Naive thymus-derived CD8-positive, alpha-beta T cell (primary cell): ENCODE results near the gene CFAP20. TPM values are rescaled to one million over a fixed set of nuclear protein-coding genes. Genes with fewer than 3 reads are reported as not detected.
A peak's percentile ranks its signal among the peaks of the same experiment; 100 is the strongest.
"Not testable (repeated sequence)": the region's sequence is repeated elsewhere in the genome, so short reads cannot be mapped to it uniquely, and the experiment has no call there.

Source experiments
- ATAC-seq, 2 donors: fragments of 150-1000 bp; cut with Tn5 transposase in 1 of 2; sonication (Bioruptor Pico), chemical (Tn5 transposase) in 1 of 2; 1 replicate in 1 of 2; 2 replicates in 1 of 2; pipeline ENCODE4 v1.10.0; 2021; ENCODE audit warnings: mild to moderate bottlenecking in 2 of 2, moderate library complexity in 2 of 2
- POLR2A ChIA-PET: fragments of 350-600 bp; sonication (Branson Sonifier 250); formaldehyde crosslinking; loops from one replicate; lab custom pipeline; 2021; ENCODE audit warnings: antibody characterized with exemption; lab: Charles Lee
- DNase-seq, 10 donors: peaks; one replicate each; pipeline versions ENCODE4 v3.0.0 to v3.0.0-alpha.2; 2020 to 2022
- H3K27ac Mint-ChIP-seq, 10 donors: one replicate each; pipeline ENCODE4 v1.8.0; 2020 to 2022; ENCODE audit warnings: mild to moderate bottlenecking in 10 of 10, mixed read lengths in 10 of 10, moderate library complexity in 4 of 10, inconsistent platforms in 1 of 10
- H3K27me3 Mint-ChIP-seq, 5 donors: one replicate each; pipeline ENCODE4 v1.8.0; 2021 to 2022; ENCODE audit warnings: mixed read lengths in 5 of 5
- H3K36me3 Mint-ChIP-seq, 3 donors: one replicate each; pipeline ENCODE4 v1.8.0; 2020 to 2022; ENCODE audit warnings: mixed read lengths in 3 of 3, mild to moderate bottlenecking in 2 of 3, inconsistent platforms in 1 of 3
- H3K4me1 Mint-ChIP-seq, 4 donors: one replicate each; pipeline ENCODE4 v1.8.0; 2021 to 2022; ENCODE audit warnings: mixed read lengths in 4 of 4
- H3K4me3 Mint-ChIP-seq, 10 donors: one replicate each; pipeline ENCODE4 v1.8.0; 2020 to 2022; ENCODE audit warnings: mild to moderate bottlenecking in 10 of 10, mixed read lengths in 10 of 10, moderate library complexity in 6 of 10, inconsistent platforms in 1 of 10
- H3K9me3 Mint-ChIP-seq, 9 donors: one replicate each; pipeline ENCODE4 v1.8.0; 2020 to 2022; ENCODE audit warnings: mixed read lengths in 9 of 9, mild to moderate bottlenecking in 3 of 9, inconsistent platforms in 1 of 9, moderate library complexity in 1 of 9
- polyA plus RNA-seq, 3 donors: library from polyadenylated mRNA; unstranded; fragments of 300-500 nt; fragmentation: Illumina TruSeq; gene quantifications; one replicate each; pipeline ENCODE4 v1.2.3, GENCODE V29; 2021
- total RNA-seq, 8 experiments: library from RNA in 2 of 8; stranded (reverse) in 2 of 8; gene quantifications; one replicate each; pipeline ENCODE4 v1.2.3 and lab custom pipeline; 2021 to 2026

CFAP20 gene
- total and polyA plus RNA-seq, 5 experiments from 2014 or later = 23.9 to 38.8 (median 27.5) TPM

DNA sequence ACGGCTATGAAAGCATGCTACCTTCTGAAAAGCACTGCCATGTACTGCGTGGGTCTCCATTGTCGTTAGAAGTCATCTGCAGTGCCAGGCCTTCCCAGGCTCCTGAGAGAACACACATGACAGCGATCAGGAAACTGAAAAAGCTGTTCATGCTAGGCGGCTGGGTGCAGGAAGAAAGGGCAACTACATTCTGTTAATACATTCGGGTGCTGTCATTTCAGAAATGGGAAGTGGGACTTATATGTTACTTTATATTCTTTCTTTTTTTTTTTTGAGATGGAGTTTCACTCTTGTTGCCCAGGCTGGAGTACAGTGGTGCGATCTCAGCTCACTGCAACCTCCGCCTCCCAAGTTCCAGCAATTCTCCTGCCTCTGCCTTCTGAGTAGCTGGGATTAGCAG is 19.9 kb downstream of the CFAP20 start:
- Mint-ChIP-seq H3K27me3 (no peaks in the 10 kb centered on the region), H3K9me3 (no peaks in the 10 kb centered on the region), H3K4me3 (no peak overlapping the region), H3K27ac (peak overlapping the region in 2 of 10 donors; percentile 31 to 50), H3K36me3 (peaks cover 7 to 22% (median 15%) of the 10 kb centered on the region in 3 donors), H3K4me1 (peaks cover 0 to 3% (median 0%) of the 10 kb centered on the region in 4 donors)
- POLR2A ChIA-PET = no interaction called here
- DNase-seq (no peak), ATAC-seq (peak in 1 of 2 donors; percentile 25)

DNA sequence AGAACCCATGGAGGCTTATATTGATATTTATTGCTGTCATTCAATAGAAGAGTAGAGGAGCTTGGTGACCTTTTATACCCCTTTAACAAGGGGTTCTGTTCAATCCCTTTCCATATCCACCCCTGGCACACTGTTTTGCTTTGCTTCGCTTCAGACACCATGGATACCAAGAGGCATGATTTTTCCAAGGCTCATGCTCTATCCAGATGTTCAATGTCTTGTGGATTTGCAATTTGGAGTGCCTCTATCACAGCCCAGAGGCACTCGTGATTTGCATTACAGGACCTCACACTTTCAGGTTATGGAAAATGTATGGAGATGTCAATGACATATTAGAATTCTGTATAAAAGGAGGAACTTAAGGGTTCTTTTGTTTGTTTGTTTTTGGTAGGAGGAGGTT is 21.5 kb downstream of the CFAP20 start:
- no peak overlapping the region for H3K27ac Mint-ChIP-seq
- no peaks in the 10 kb centered on the region for H3K27me3 Mint-ChIP-seq
- POLR2A ChIA-PET = no interaction called here
- DNase-seq (no peak), ATAC-seq (no peak)
- peaks cover 0 to 3% (median 0%) of the 10 kb centered on the region in 4 donors for H3K4me1 Mint-ChIP-seq
- no peaks in the 10 kb centered on the region for H3K9me3 Mint-ChIP-seq
- no peak overlapping the region for H3K4me3 Mint-ChIP-seq
- H3K36me3 Mint-ChIP-seq = peaks cover 0 to 6% (median under 1%) of the 10 kb centered on the region in 3 donors

DNA sequence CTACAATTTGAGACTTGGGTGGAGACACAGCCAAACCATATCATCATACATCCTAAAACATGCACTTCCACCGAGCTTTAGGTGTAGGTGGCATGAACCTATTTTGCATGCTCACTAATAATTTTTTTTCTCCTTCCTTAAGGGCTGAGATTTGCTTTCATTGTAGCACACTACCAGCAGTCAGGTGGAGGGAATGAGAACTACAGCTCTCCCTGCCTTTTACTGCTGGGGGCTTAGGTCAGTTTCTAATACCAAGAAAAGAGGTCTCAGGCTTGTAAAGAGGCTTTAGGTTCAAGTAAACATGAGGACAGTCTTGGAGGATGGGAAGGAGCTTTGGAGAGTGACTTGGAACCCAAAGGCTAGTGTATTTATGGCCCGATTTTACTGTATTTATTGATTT is 22.0 kb downstream of the CFAP20 start:
- no peak for ATAC-seq
- Mint-ChIP-seq H3K4me3 (no peak overlapping the region), H3K27me3 (no peaks in the 10 kb centered on the region), H3K4me1 (peaks cover 0 to 3% (median 0%) of the 10 kb centered on the region in 4 donors), H3K27ac (no peak overlapping the region), H3K36me3 (peaks cover 0 to 2% (median 0%) of the 10 kb centered on the region in 3 donors), H3K9me3 (no peaks in the 10 kb centered on the region)
- DNase-seq = no peak
- POLR2A ChIA-PET = no interaction called here

DNA sequence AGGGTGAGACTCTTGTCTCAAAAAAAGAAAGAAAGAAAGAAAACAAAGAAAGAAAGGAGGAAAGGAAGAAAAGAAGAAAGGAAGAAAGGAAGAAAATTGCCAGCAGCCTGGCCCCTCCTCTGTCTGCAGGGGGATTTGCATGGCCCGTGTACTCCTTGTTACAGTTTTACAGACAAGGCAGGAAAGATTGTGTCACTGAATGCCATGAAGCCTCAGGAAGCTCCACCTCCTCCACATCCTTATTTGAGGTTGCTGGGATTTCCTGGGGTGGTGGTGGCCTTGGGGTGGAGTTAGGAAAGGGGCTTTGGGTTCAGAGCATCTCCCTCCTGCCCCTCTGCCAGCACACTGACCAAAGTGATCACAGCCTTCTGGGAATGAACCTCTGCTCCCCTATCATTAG is 23.6 kb downstream of the CFAP20 start:
- Mint-ChIP-seq H3K27ac (no peak overlapping the region), H3K4me1 (peaks cover 0 to 5% (median 3%) of the 10 kb centered on the region in 4 donors), H3K27me3 (no peaks in the 10 kb centered on the region), H3K9me3 (no peaks in the 10 kb centered on the region), H3K4me3 (no peak overlapping the region), H3K36me3 (no peaks in the 10 kb centered on the region)
- DNase-seq (no peak), ATAC-seq (no peak)
- POLR2A ChIA-PET = no interaction called here

DNA sequence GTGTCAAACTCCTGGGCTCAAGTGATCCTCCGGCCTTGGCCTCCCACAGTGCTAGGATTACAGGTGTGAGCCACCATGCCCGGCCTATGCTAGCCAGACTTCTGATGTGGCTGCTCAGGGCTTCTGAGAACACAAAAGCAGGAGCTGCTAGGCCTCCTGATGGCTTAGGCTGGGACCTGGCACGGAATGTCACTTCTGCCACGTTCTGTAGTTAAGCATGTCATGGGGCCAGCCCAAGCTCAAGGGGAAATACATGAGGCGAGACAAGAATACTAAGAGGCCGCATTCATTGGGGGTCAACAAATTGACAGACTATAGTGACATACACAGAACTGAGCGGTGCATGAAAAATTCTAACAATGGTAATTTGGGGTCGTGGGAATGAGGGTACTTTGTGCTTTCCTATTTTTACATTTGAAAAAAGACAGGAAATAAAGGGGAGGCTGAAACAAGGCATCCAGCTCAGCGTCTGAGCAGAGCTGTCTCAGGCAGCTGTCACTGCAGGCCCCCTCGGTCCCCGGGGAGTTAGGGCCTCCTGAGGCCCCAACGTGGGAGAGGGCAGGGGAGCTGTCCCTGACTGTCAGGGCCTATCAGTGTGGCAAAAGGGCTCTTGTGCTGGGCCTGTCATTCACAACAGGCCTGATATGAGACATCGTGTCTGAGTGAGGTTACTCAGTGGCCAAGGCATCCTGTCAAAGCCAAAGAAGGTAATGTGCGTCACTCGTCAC is 26.4 kb downstream of the CFAP20 start:
- peaks cover 0 to 3% (median 0%) of the 10 kb centered on the region in 5 donors for H3K27me3 Mint-ChIP-seq
- POLR2A ChIA-PET = no interaction called here
- H3K4me3 Mint-ChIP-seq = no peak overlapping the region
- ATAC-seq (no peak), DNase-seq (no peak)
- no peaks in the 10 kb centered on the region for H3K36me3 Mint-ChIP-seq
- H3K27ac Mint-ChIP-seq = no peak overlapping the region
- peaks cover 3 to 11% (median 4%) of the 10 kb centered on the region in 4 donors for H3K4me1 Mint-ChIP-seq
- no peaks in the 10 kb centered on the region for H3K9me3 Mint-ChIP-seq

DNA sequence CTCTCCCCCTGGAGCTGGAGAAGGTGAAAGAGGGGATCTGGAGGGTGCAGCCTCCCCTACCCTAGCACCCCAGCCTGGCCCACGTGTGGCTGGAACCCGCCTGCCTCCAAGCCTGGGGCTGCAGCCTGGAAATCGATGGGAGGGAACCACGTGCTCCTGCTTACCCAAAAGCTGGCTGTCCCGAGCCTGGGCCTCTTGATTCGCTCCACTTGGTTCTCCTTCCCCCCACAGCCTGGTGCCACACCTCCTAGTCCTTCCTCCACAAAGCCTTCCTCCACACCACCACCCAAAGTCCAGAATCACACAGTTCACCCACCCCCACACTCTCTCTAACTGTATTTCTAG is 29.3 kb downstream of the CFAP20 start:
- H3K27me3 Mint-ChIP-seq = peaks cover 0 to 11% (median 5%) of the 10 kb centered on the region in 5 donors
- no peaks in the 10 kb centered on the region for H3K9me3 Mint-ChIP-seq
- DNase-seq = no peak
- H3K4me3 Mint-ChIP-seq = no peak overlapping the region
- POLR2A ChIA-PET = no interaction called here
- H3K4me1 Mint-ChIP-seq = peaks cover 3 to 11% (median 7%) of the 10 kb centered on the region in 4 donors
- ATAC-seq = no peak
- H3K27ac Mint-ChIP-seq = peak overlapping the region in 2 of 10 donors; percentile 27 to 46
- no peaks in the 10 kb centered on the region for H3K36me3 Mint-ChIP-seq

DNA sequence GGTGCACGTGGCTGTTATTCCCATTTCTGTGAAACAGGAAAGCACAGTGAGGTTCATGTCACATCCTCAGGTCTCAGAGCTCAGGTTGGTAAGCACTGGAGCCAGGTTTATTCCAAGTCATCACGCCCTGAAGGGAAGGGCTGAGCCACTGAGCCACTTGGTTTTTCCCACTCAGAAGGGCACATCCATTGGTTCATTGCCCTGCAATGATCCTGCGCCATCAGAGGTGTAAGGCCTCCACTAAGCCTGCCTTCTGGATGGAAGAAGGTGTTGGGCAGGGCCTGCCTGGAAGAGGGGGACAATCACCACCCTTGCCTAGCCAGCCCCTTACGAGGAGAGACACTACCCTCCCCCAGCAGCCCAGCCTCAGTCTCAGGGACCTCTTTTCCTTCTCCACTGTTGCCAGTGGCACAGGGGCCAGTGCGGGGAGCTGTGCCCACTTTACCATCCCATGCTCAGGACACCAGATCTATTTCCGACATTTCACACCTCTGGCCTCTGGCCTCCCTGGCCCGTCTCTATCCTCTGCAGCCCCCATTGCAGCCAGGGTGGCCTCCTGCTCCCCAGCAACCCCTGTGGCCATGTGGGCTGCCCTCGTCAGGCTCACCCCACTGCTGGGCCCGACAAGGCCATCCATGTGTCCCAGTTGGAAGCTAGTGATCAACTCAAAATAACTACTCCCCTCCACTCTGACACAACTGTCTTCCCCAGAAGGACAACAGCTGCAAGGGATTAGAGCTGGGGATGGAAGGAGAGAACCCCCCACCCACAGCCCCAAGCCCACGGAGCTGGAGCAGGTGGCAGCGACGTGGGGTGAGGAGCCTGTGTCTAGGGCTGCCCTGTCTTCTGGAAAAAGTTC is 29.9 kb downstream of the CFAP20 start:
- ATAC-seq = no peak
- no peak for DNase-seq
- H3K27me3 Mint-ChIP-seq = peaks cover 0 to 11% (median 5%) of the 10 kb centered on the region in 5 donors
- no peak overlapping the region for H3K4me3 Mint-ChIP-seq
- H3K4me1 Mint-ChIP-seq = peaks cover 3 to 11% (median 7%) of the 10 kb centered on the region in 4 donors
- no peaks in the 10 kb centered on the region for H3K36me3 Mint-ChIP-seq
- H3K27ac Mint-ChIP-seq = peak overlapping the region in 1 of 10 donors; percentile 59
- POLR2A ChIA-PET = no interaction called here
- no peaks in the 10 kb centered on the region for H3K9me3 Mint-ChIP-seq

DNA sequence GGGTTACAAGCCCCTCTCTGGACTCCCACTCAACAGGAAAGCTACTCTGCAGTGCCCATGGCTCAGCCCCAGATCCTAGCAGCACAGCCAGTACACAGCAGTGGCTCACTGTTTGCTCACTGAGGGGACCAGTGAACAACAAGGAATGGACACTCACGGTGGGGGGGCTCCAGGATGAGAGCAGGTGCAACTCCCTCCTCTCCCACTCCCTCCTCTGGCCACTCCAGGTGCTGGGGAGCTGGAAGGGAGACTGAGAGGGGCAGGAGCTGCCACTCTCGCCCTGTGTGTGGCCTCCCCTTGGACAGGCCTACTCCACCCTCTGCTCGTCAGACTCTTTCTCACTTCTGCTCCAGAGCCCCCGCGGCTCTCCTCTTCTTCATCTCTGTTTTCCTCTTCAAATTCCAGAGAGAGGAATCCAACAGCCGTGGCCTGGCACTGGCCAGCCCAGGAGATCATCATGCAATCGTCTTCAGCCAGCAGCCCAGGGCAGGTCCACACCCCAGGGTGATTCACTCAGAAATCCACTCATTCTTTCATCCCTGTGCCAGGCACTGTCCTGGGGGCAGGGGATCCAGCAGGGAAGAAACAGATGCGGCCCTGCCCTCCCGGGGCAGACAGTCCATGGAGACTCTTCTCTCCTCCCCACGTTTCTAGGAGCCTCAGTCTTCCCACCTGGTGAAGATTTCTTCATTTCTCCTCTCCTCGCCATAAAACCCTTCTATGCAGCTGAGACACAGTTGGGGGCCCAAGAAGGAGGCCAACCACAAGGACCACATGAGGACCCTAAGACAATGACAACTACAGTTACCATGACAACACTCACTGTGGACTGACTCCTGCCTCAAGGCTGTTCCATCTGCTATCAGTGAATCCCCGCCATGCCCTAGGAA is 30.7 kb downstream of the CFAP20 start:
- no peak for DNase-seq
- H3K9me3 Mint-ChIP-seq = no peaks in the 10 kb centered on the region
- H3K27ac Mint-ChIP-seq = peak overlapping the region in 2 of 10 donors; percentile 67 to 83
- POLR2A ChIA-PET = interaction anchor here (0.7 kb wide), 2 partner anchors 195 to 632 kb away, joined by 5 read pairs; no protein-coding TSS in a partner anchor
- peaks cover 4 to 11% (median 7%) of the 10 kb centered on the region in 4 donors for H3K4me1 Mint-ChIP-seq
- no peak for ATAC-seq
- no peak overlapping the region for H3K4me3 Mint-ChIP-seq
- H3K36me3 Mint-ChIP-seq = no peaks in the 10 kb centered on the region
- peaks cover 0 to 11% (median 5%) of the 10 kb centered on the region in 5 donors for H3K27me3 Mint-ChIP-seq

DNA sequence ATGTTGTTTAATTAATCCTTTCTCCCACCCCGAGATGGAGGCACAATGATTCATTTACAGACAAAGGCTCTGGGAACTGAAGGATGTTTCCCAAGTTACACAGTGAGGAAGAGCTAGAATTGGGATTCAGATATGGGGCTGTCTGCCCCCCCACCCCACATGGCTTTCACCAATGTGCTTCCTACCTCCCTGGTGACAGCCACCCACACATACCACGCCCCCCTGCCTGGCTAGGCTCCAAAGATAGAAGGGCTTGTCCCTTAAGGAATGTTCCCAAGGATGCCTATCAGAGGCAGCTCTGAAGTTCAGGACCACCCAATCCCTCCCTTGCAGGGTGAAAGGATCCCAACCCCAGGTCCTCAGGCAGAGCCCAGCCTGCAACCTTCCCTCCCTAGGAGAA is 32.9 kb downstream of the CFAP20 start:
- POLR2A ChIA-PET = no interaction called here
- Mint-ChIP-seq H3K36me3 (no peaks in the 10 kb centered on the region), H3K4me1 (peaks cover 4 to 11% (median 7%) of the 10 kb centered on the region in 4 donors)

DNA sequence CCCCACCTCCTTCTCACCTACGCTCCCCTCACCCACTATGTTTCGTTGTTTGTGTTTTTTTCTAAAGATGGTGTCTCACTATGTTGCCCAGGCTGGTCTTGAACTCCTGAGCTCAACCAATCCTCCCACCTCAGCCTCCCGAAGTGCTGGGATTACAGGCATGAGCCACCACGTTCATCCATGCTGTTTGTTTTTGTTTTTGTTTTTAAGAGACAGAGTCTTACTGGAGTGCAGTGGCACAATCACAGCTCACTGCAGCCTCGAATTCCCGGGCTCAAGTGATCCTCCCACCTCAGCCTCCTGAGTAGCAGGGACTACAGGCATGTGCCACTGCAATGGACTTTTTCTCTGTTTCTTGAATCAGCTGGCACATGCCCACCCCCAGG is 33.6 kb downstream of the CFAP20 start:
- POLR2A ChIA-PET, DNase-seq, H3K9me3 Mint-ChIP-seq, H3K36me3 Mint-ChIP-seq, ATAC-seq, H3K4me3 Mint-ChIP-seq, H3K4me1 Mint-ChIP-seq: not testable (repeated sequence)
- Mint-ChIP-seq H3K27ac (peak overlapping the region in 2 of 10 donors; percentile 20 to 33), H3K27me3 (peaks cover 0 to 11% (median 5%) of the 10 kb centered on the region in 5 donors)

More for the DNA sequence above, 32.9 kb downstream of the CFAP20 start:
- ATAC-seq (no peak), DNase-seq (no peak)
- H3K9me3 Mint-ChIP-seq = no peaks in the 10 kb centered on the region
- no peak overlapping the region for H3K4me3 Mint-ChIP-seq
- H3K27ac Mint-ChIP-seq = no peak overlapping the region
- peaks cover 0 to 11% (median 5%) of the 10 kb centered on the region in 5 donors for H3K27me3 Mint-ChIP-seq

DNA sequence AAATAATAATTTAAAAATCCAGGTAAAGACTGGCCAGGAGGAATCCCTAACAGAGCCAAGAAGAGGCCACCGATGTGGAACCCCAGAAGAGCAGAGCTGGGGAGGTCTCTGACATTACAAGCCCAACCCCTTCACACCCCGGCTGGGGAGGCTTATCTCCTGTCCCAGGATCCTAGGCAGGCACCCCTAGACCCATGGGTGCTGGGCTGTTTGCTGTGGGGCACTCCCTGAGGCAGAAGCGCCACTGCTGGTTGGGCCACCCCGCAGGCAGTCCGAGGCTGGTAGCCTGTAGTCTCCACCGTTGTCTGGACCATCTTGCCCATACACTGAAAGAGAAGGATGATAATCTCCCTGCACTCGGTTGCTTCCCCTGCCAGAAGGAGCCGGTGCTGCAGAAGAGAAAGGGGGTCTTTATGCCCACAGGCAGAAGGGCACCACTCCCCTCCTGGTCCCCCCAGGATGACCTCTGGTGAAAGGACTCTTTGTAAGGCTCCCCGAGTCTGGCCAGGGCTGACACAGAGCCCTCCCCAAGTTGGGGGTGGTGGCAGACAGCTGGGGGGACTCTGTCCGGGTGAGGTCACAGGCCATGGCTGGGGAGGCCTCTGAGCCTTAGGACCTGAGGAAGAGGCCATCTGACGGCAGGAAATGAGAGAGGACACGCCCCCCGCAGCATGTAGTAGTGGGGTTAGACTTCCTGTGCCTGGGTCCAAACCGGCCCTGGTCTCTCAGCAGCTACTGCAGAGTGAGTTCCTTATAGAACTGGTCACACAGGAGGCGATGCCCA is 34.2 kb downstream of the CFAP20 start:
- ATAC-seq = no peak
- Mint-ChIP-seq H3K9me3 (no peaks in the 10 kb centered on the region), H3K4me1 (peaks cover 0 to 4% (median 4%) of the 10 kb centered on the region in 4 donors), H3K36me3 (no peaks in the 10 kb centered on the region), H3K27me3 (peaks cover 0 to 11% (median 5%) of the 10 kb centered on the region in 5 donors), H3K4me3 (no peak overlapping the region), H3K27ac (peak overlapping the region in 1 of 10 donors; percentile 20)
- DNase-seq = no peak
- POLR2A ChIA-PET = no interaction called here

DNA sequence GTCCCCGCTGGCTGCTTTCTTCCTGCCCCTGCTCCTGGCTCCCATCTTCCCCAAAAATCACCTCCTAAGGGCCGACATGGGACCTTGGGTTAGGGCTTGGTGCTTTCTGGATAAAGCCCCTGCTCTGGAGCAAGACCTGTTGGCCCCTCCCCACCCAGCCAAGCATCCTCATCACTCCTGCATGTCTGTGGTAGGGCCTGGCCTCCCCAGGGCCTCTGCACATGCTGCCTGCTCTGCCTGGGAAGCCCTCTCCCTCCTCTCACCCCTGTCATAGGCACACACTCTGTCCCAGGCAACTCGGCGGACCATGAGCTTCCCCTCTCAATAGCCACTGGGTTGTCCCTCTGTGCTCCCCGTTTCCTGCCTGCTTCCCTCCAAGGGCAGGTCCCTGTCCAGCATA is 35.2 kb downstream of the CFAP20 start:
- peaks cover 0 to 11% (median 5%) of the 10 kb centered on the region in 5 donors for H3K27me3 Mint-ChIP-seq
- POLR2A ChIA-PET = no interaction called here
- H3K27ac Mint-ChIP-seq = no peak overlapping the region
- no peak for DNase-seq
- ATAC-seq = no peak
- peaks cover 0 to 4% (median 4%) of the 10 kb centered on the region in 4 donors for H3K4me1 Mint-ChIP-seq
- no peaks in the 10 kb centered on the region for H3K36me3 Mint-ChIP-seq
- no peak overlapping the region for H3K4me3 Mint-ChIP-seq
- no peaks in the 10 kb centered on the region for H3K9me3 Mint-ChIP-seq
